GM19452 (cell line): Measurements from ENCODE around the gene SAP25.
A peak's percentile ranks its signal among the peaks of the same experiment; 100 is the strongest.

Experiments used
- ATAC-seq: cut with Tn5 transposase; IDR thresholded peaks from one replicate; pipeline ENCODE4 v1.9.1; 2021; ENCODE audit not compliant: unreplicated experiment

Gene SAP25

DNA sequence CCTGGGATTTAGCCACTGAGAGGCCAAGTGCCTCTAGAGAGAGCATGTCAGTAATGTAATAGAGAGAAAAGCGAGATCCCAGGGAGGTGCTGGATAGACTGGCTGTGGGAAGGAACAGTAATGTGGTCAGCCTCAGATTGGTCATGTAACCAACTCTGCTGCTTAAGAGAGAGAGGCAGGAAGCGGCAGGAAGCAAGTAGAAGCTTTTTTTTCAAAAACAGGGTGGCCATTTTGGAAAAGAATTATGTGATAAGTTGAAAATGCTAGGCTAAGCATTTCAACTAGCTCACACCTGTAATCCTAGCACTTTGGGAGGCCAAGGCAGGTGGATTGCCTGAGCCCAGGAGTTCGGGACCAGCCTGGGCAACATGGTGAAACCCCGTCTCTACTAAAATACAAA lies 24.7 kb upstream of the SAP25 start:
- ATAC-seq: no peak

DNA sequence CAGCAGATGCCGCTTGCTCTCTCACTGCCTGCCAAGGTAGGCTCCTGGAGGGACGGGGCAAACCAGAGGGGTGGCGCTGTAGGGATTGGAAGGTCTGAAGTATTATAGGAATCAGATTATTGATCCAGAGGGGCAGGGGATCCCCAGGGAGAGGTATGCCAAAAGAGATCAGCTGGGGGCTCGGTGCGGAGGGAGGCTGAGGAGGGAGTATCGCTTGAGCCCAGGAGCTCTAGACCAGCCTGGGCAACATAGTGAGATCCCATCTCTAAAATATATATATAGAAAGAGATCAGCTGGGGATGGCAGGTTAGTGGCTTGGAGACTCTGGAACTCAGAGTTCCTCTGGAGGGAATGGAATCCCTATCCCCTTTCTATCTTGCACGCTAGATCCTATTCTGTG lies 21.5 kb upstream of the SAP25 start:
- ATAC-seq: no peak

DNA sequence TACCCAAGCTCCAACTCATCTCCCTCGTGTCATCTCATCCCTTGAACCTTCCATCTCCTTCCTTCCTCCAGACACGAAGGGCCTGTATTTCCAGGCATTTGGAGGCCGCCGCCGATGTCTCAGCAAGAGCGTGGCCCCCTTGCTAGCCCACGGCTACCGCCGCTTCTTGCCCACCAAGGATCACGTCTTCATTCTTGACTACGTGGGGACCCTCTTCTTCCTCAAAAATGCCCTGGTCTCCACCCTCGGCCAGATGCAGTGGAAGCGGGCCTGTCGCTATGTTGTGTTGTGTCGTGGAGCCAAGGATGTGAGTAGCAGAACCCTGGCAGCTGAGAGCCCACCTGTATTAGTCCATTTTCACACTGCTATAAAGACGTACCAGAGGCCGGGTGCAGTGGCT lies 17.9 kb upstream of the SAP25 start:
- ATAC-seq: no peak

DNA sequence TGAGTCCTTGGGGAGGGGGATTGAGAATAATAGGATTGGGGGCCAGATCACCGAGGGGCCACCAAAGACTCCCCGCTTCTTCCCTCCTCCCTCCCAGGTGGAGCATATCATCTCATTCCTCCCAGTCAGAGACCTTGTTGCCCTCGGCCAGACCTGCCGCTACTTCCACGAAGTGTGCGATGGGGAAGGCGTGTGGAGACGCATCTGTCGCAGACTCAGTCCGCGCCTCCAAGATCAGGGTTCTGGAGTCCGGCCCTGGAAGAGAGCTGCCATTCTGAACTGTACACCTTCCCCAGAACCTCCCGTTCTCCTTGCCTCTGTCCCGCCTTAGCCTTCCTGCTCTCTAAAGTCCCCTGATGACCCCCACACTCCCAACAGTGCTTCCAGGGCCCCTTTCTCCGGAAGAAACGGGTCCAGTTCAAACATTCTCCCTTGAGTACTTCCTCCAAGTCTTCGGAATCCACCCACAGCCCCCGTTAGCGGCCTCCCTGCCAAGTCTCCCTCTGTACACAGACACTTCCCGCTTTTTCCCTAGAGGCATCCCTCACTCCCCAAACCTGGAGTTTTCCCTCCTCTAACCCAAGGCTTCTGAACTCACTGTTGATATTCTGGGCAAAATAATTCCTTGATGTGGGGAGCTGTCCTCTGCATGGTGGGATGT lies 16.5 kb upstream of the SAP25 start:
- ATAC-seq: no peak

- no peak for ATAC-seq
These were observed 15.7 kb upstream of the SAP25 start for GRCh38 chr7:100589341-100589947.

DNA sequence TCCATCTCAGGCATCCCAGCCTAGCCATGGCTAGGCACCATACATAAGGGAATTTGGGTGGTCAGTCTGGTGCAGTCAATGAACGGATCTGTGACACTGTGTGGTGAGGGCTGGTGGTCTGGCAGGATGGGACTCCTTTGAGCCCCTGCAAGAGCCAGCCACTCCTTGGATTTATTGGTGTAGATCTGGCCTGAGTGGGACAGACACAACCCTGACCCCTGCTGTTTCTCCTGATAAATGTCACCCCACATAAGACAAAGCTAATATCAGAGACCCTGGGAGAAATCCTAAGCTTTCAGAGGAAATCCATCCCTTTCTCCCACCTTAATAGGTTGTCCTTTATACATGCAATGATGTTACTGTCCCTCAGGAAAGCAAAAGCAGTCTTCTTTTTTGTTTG lies 14.7 kb upstream of the SAP25 start:
- ATAC-seq: no peak

GRCh38 chr7:100586266-100587025 lies 12.7 kb upstream of the SAP25 start, which contains the start of gene FBXO24:
TSS of gene FBXO24 (plus strand) at chr7:100586328. CDS start at chr7:100586626, 298 bp downstream.
- peak; percentile 81 for ATAC-seq

DNA sequence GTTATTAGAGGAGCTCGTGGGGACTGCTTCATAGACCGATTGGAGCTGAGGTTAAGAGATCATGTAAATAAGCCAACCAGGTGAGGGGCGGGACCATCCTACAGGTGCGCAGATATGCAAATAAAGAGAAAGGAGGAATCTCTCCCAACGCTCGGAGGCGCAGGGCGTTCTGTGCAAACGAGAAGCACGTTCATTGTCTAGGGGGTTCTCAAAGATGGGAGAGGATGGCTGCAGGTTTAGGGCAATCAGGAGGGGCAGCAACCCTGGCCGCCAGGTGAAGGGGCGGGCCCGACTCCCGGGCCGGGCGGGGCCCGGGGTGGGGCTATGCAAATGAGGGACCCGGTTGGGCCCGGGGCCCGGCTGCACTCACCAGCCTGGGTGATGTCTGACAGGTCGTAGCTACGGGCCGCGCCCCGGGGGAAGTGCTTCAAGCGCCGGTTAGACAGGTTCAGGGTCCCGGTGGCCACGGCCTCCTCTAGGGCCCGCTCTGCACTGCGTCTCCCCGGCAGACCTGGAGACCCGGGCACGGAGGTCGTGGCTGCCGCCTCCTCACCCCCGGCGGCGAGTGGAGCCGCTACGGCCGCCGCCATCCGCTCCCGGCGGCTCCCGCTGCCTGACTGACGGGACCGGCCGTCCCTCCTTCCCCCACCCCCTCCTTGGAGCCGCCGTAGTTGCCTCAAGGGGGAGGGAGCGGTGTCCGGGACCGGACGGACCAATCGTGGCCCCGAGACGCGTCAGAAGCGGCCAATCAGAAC lies 12.0 kb upstream of the SAP25 start, which contains the start of gene LRCH4:
Gene LRCH4, minus strand, starts transcription at position 619 of the 755 bp plus-strand sequence. Its CDS starts 29 bp downstream, at position 590.
- peak; percentile 25 for ATAC-seq

- ATAC-seq: no peak
These were observed 11.2 kb upstream of the SAP25 start for GRCh38 chr7:100584683-100585510.

DNA sequence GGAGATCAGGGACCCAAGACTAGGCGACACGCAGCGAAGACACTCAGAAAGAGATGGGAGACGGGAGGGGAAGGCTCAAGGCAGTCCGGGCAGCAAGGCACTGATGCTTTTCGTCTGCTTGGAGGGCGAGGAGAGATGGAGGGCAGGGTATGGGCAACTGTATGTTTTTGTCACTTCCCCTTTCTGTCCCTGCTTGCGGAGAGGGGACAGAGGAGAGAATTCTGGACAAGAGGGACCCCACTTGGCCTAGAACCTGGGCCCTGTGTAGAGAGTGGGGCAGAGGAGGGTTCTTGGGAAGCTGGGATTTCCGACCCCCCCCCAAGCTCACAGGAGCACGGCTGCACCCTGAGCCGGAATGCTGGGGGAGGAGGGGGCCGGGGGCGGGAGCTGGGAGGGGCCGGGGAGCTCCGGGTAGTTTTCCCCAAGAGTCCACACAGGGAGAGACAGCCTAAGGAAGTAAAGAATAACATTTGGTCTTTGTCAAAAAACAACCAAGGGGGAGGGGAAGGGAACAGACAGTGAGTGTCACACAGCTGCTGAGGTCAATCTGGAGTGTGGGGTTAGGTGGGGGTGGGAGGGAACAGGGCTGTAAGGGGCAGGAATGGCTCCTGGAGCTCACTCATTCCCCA lies 10.5 kb upstream of the SAP25 start:
- no peak for ATAC-seq

DNA sequence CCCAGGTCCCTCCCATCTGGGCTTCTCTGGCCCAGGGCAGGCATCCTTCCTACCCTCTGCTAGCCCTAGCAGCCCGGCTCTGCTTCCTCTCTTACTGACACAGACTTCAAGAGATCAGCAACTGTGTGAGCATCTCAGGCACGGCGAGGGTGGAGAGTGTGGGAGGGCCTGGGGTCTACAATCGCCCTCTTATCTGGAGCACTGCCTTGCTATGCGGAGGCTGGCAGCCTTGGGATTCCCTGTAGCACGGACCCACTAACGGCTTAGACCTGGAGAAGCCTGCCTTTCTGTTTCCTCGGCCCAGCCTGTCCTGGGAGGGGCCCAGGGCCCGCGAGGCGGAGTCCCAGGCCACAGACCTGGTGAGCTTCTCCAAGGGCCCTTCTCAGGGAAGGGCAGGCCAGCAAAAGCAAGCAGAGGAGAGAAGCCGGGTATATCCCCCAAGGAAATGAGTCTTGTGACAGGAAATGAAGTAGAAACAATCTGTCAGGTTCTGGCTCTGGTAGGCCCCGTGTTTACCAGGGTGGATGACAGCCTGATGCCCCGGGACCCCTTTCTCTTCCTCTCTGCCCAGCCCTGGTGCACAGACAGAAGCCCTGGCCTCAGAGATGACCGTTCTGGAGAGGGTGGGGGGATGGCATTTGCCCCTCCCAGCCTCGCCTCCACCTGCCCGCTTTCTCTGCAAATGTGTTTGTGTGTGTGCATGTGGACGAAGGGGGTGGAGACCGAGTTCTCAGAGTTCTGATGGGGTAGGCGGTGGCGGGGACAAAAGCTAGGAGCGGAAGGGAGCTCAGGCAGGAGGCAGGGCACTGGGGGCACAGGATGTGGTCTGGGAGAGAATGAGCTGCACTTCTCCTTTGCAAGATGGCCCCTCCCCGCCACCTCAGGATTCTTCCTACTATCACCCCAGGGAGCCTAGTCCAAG lies 9.7 kb upstream of the SAP25 start:
- ATAC-seq: no peak

DNA sequence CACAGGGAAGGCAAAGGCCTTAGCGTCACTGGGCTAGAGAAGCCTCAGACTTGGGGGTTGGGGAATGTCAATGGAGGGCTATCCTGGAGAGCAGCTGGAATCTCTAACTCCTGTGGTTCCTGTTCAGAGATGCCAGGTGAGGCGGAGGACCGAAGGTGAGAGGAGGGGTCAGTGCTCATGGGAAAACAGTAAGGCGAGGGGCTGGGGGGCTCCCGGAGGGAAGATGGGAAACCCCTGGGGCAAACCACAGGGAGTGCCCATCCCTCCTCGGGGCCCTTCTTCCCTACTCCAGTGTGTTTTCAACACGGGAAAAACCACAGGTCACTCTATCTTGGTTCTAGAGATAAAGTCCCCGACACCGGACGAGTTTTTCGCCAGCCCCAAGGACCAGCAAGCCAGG lies 8.9 kb upstream of the SAP25 start:
- no peak for ATAC-seq

DNA sequence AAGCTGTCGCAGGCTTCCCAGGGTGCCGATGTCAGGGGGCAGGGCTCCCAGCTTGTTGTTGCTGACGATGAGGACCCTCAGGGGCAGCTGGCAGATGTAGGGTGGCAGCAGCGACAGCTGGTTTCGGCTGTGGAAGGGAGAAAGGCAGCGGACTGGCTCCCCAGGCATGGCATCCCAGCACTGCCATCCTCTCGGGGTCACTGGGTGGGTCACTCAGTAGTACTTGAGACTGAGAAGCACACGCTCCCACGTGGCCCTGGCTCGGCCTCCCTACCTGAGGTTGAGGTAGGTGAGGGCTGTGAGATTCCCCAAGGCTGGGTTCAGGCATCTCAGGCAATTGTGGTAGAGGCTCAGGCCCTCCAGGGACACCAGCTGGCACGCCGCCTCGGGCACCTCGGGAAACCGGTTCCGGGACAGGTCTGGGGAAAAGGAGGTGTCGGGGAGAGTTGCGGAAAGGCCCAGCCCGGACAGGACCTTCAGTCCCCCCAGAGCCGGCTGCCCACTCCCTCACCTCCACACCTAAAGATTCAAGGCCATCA lies 8.4 kb upstream of the SAP25 start:
- ATAC-seq: no peak

DNA sequence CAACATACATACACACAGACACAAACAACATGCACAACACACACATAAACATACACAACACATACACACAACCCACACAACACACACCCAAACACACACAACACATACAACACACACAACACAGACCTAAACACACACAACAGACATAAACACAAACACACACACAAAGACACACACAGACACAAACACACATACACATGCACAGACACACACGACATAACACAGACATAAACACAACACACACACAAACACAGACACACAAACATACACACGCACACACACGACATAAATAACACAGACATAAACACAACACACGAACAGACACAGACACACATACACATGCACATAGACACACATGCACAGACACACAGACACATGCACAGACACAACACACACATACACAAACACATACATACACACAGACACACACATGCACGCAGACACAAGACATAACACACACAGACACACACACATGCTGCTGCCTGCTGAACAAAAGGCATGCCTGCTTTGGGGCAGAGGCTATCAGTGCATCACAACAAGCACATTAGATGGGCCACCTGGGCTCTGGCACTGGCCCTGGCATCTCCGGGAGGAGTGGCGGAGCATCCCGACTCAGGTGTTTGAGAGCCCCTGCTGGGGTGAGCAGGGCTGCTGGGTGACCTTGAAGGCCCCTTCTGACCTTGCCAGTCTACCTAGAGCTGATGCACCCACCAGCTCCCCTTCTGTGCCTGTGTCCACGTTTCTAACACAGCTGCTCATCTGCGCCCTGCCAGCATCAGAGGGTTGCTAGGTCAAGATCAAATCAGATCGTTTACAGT lies 7.0 kb upstream of the SAP25 start:
- no peak for ATAC-seq

- ATAC-seq: no peak
These were observed 4.8 kb upstream of the SAP25 start for GRCh38 chr7:100578246-100579183.

DNA sequence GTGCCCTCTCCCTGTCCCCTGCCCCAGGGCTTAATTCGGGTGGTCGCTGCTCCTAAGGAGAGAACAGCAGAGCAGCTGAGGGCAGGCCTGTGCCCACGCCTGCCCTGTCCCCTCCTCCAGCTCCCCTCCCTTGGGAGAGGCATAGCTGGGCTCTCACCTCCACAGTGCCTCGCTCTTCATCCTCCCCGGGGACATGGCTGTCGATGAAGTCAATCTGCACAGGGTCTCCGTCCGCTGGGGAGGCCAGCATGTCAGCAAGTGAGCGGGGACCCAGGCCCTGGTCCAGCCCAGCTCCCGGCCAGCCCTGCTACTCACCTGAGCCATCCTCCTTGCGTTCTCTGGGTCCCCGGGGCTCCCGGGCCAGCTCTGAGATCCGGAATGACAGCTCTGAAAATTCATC lies 3.8 kb upstream of the SAP25 start:
- ATAC-seq: no peak

DNA sequence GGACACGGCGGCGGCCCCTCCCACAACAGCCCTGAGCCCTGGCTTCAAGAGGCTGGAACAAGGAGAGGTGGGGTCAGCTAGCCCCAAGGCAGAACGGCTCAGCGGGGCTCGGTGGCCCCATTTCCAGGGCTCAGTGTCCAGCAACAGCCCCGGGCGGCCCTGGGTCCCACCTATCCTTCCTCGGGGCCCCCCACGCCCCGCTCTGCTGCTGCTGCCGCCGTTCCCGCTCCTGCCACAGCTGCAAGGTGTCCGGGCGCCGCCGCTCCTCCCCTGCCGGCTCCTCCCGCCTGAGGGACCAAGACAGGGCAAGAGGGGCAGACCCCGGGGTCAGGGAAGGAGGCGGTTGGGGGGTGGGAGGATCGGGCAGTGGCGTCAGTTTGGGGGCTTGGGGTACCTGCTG lies 3.4 kb upstream of the SAP25 start:
- no peak for ATAC-seq
